Stimulated activated naive CD8-positive, alpha-beta T cell treated with anti-CD3 and anti-CD28 coated beads, Interleukin-15, Interleukin-2, amounts not matched to agents 100 ng/mL and 50 ng/mL, for 24 hours (primary cell): ENCODE data around the gene LEMD1.
"Not testable (repeated sequence)": the region's sequence is repeated elsewhere in the genome, so short reads cannot be mapped to it uniquely, and the experiment has no call there.

Source experiments
- H3K27ac Mint-ChIP-seq: one replicate; pipeline ENCODE4 v1.8.0; 2021; ENCODE audit warnings: mild to moderate bottlenecking, mixed read lengths
- H3K27me3 Mint-ChIP-seq: one replicate; pipeline ENCODE4 v1.8.0; 2021; ENCODE audit warnings: mixed read lengths
- H3K36me3 Mint-ChIP-seq: one replicate; pipeline ENCODE4 v1.8.0; 2021; ENCODE audit warnings: low read depth, mixed read lengths
- H3K4me1 Mint-ChIP-seq: one replicate; pipeline ENCODE4 v1.8.0; 2021; ENCODE audit warnings: low read depth, mixed read lengths
- H3K4me3 Mint-ChIP-seq: one replicate; pipeline ENCODE4 v1.8.0; 2021; ENCODE audit warnings: mild to moderate bottlenecking, mixed read lengths
- H3K9me3 Mint-ChIP-seq: one replicate; pipeline ENCODE4 v1.8.0; 2021; ENCODE audit warnings: mixed read lengths

The LEMD1 gene

GRCh38 chr1:205382990-205383389, 38.9 kb downstream of the LEMD1 start:
- H3K9me3 Mint-ChIP-seq: not testable (repeated sequence)

GRCh38 chr1:205382561-205382960, 39.3 kb downstream of the LEMD1 start:
- no peak overlapping the region for H3K27ac Mint-ChIP-seq
- peaks cover 7% of the 10 kb centered on the region for H3K27me3 Mint-ChIP-seq
- H3K4me3 Mint-ChIP-seq: no peak overlapping the region
- no peaks in the 10 kb centered on the region for H3K4me1 Mint-ChIP-seq
- H3K36me3 Mint-ChIP-seq: no peaks in the 10 kb centered on the region
- no peaks in the 10 kb centered on the region for H3K9me3 Mint-ChIP-seq

More at GRCh38 chr1:205382990-205383389, 38.9 kb downstream of the LEMD1 start:
- not testable (repeated sequence) for H3K4me1 Mint-ChIP-seq, H3K27me3 Mint-ChIP-seq, H3K27ac Mint-ChIP-seq, H3K4me3 Mint-ChIP-seq, H3K36me3 Mint-ChIP-seq

GRCh38 chr1:205381305-205381704, 40.6 kb downstream of the LEMD1 start:
- Mint-ChIP-seq H3K4me3 (no peak overlapping the region), H3K27me3 (peaks cover 7% of the 10 kb centered on the region), H3K27ac (no peak overlapping the region), H3K9me3 (no peaks in the 10 kb centered on the region), H3K4me1 (no peaks in the 10 kb centered on the region), H3K36me3 (no peaks in the 10 kb centered on the region)

DNA sequence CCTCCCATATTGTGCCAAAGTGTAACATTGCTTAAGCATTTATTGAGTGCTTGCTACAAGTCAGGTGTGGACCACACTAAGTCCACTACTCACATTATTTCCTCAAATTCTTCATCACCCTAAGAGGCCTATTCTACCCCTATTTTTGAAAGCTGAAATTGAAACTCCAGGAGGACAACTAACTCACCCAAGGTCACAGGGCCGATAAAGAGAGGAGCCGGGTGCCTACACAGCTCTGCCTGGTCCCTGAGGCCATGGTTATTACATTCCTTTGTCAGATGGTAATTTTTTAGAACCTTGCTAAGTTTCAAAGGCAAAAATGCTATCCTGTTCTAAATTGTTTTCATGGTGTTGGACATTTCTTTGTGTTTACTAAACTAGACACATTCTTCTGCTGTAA, 41.0 kb downstream of the LEMD1 start:
- Mint-ChIP-seq H3K27ac (no peak overlapping the region), H3K9me3 (no peaks in the 10 kb centered on the region), H3K36me3 (no peaks in the 10 kb centered on the region), H3K4me3 (no peak overlapping the region), H3K4me1 (no peaks in the 10 kb centered on the region), H3K27me3 (peaks cover 7% of the 10 kb centered on the region)

GRCh38 chr1:205379056-205379455, 42.8 kb downstream of the LEMD1 start:
- H3K36me3 Mint-ChIP-seq: no peaks in the 10 kb centered on the region
- no peak overlapping the region for H3K27ac Mint-ChIP-seq
- H3K4me3 Mint-ChIP-seq: no peak overlapping the region
- H3K9me3 Mint-ChIP-seq: no peaks in the 10 kb centered on the region
- H3K4me1 Mint-ChIP-seq: peaks cover 8% of the 10 kb centered on the region
- peaks cover 9% of the 10 kb centered on the region for H3K27me3 Mint-ChIP-seq

- peaks cover 11% of the 10 kb centered on the region for H3K4me1 Mint-ChIP-seq
- H3K27ac Mint-ChIP-seq: no peak overlapping the region
- no peaks in the 10 kb centered on the region for H3K36me3 Mint-ChIP-seq
- H3K27me3 Mint-ChIP-seq: peaks cover 6% of the 10 kb centered on the region
- no peaks in the 10 kb centered on the region for H3K9me3 Mint-ChIP-seq
- no peak overlapping the region for H3K4me3 Mint-ChIP-seq
Measured at GRCh38 chr1:205377355-205377754, 44.5 kb downstream of the LEMD1 start.

- H3K4me3 Mint-ChIP-seq: no peak overlapping the region
- peaks cover 11% of the 10 kb centered on the region for H3K4me1 Mint-ChIP-seq
- H3K27ac Mint-ChIP-seq: no peak overlapping the region
- H3K36me3 Mint-ChIP-seq: no peaks in the 10 kb centered on the region
- no peaks in the 10 kb centered on the region for H3K9me3 Mint-ChIP-seq
- H3K27me3 Mint-ChIP-seq: peaks cover 9% of the 10 kb centered on the region
Measured at GRCh38 chr1:205376739-205377138, 45.1 kb downstream of the LEMD1 start.

DNA sequence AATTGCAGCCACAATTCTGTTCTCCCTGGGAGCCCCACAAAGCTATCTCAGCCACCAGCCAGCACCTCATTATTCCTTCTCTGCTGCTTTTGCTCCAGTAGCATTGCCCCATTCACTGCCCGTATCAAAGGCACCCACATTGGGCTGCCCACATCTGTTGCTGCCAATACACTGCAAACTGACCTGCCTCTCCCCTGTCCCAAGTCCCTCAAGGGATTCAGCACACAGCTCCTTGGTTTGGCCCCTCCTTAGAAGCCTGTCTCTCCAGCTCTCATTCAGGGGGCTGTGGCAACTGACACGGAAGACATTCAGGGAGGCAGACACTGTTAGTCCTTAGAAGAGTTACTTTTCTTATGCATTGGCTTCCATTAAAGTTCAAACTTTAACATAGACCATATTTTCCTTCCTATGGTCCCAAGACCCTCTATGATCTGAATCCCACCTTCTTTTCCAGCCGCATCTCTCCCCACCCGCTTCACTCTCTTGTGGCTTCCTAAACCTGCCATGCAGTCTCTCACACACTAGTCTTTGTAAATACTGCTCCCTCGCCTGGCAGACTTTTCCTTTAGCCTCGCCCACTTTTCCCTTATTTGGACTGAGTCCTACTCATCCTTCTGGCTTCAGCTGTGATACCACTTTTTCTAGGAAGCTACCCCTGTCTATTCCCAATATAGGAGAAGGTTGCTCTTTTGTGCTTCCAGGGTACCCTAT, 45.9 kb downstream of the LEMD1 start:
- Mint-ChIP-seq H3K4me1 (peaks cover 11% of the 10 kb centered on the region), H3K27me3 (peaks cover 10% of the 10 kb centered on the region), H3K4me3 (no peak overlapping the region), H3K36me3 (no peaks in the 10 kb centered on the region), H3K9me3 (no peaks in the 10 kb centered on the region), H3K27ac (no peak overlapping the region)

GRCh38 chr1:205374210-205375078, 47.4 kb downstream of the LEMD1 start:
- Mint-ChIP-seq H3K4me1 (peaks cover 11% of the 10 kb centered on the region), H3K9me3 (no peaks in the 10 kb centered on the region), H3K4me3 (no peak overlapping the region), H3K36me3 (no peaks in the 10 kb centered on the region), H3K27me3 (peaks cover 10% of the 10 kb centered on the region), H3K27ac (no peak overlapping the region)

GRCh38 chr1:205373798-205374175, 48.1 kb downstream of the LEMD1 start:
- Mint-ChIP-seq H3K9me3 (no peaks in the 10 kb centered on the region), H3K4me3 (no peak overlapping the region), H3K27ac (no peak overlapping the region), H3K4me1 (peaks cover 11% of the 10 kb centered on the region), H3K27me3 (peaks cover 6% of the 10 kb centered on the region), H3K36me3 (no peaks in the 10 kb centered on the region)

- no peak overlapping the region for H3K4me3 Mint-ChIP-seq
- no peak overlapping the region for H3K27ac Mint-ChIP-seq
- H3K9me3 Mint-ChIP-seq: no peaks in the 10 kb centered on the region
- H3K36me3 Mint-ChIP-seq: no peaks in the 10 kb centered on the region
- peaks cover 11% of the 10 kb centered on the region for H3K4me1 Mint-ChIP-seq
- H3K27me3 Mint-ChIP-seq: peaks cover 6% of the 10 kb centered on the region
Measured at GRCh38 chr1:205373022-205373797, 48.6 kb downstream of the LEMD1 start.

- Mint-ChIP-seq H3K9me3 (no peaks in the 10 kb centered on the region), H3K27ac (no peak overlapping the region), H3K4me1 (peaks cover 11% of the 10 kb centered on the region), H3K27me3 (peaks cover 6% of the 10 kb centered on the region), H3K4me3 (no peak overlapping the region), H3K36me3 (no peaks in the 10 kb centered on the region)
Measured at GRCh38 chr1:205371871-205372660, 49.8 kb downstream of the LEMD1 start.

DNA sequence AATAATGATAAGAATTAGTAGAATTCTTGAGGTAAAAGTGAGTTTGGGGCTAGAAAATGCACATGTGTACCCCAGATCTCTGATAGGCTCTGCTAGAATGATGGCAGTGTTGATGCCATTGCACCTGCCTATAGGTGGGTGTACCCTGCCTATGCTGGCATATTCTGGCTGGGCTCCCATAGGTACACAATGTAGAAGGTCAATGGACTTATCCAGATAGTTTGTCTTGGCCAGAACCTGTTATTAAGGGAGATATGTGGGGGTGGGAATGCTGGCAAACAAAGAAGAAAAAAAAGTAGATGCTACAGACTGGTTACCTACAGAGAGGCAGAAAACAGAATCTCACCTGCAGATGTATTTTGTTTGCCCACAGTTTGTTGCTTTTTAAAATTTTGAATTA, 51.1 kb downstream of the LEMD1 start:
- Mint-ChIP-seq H3K27me3 (peaks cover 6% of the 10 kb centered on the region), H3K4me1 (peaks cover 11% of the 10 kb centered on the region), H3K4me3 (no peak overlapping the region), H3K27ac (no peak overlapping the region), H3K36me3 (no peaks in the 10 kb centered on the region), H3K9me3 (no peaks in the 10 kb centered on the region)

- Mint-ChIP-seq H3K36me3 (no peaks in the 10 kb centered on the region), H3K4me3 (no peak overlapping the region), H3K27me3 (peaks cover 6% of the 10 kb centered on the region), H3K9me3 (no peaks in the 10 kb centered on the region), H3K4me1 (peaks cover 10% of the 10 kb centered on the region), H3K27ac (no peak overlapping the region)
Measured at GRCh38 chr1:205369701-205370123, 52.1 kb downstream of the LEMD1 start.
